CD4-positive, alpha-beta T cell treated with Interleukin-6 at 100 ng/mL for 8 hours (primary cell): ENCODE data around the gene DSCAML1.
"Not testable (repeated sequence)": the region's sequence is repeated elsewhere in the genome, so short reads cannot be mapped to it uniquely, and the experiment has no call there.

Experiments
- DNase-seq: peaks from one replicate; pipeline ENCODE4 v3.0.0-alpha.2; 2020; ENCODE audit warnings: mixed read lengths, low spot score

The DSCAML1 gene

GRCh38 chr11:117794772-117795629, 2.0 kb downstream of the DSCAML1 start:
- no peak for DNase-seq

GRCh38 chr11:117794135-117794534, 2.9 kb downstream of the DSCAML1 start:
- DNase-seq = no peak

- DNase-seq = no peak
Observed at GRCh38 chr11:117793583-117793982, 3.4 kb downstream of the DSCAML1 start.

- no peak for DNase-seq
Observed at GRCh38 chr11:117792992-117793391, 4.0 kb downstream of the DSCAML1 start.

- no peak for DNase-seq
Observed at GRCh38 chr11:117792241-117792640, 4.8 kb downstream of the DSCAML1 start.

- no peak for DNase-seq
Observed at GRCh38 chr11:117790279-117790678, 6.7 kb downstream of the DSCAML1 start.

- no peak for DNase-seq
Observed at GRCh38 chr11:117789241-117789640, 7.8 kb downstream of the DSCAML1 start.

- DNase-seq = no peak
Observed at GRCh38 chr11:117786135-117786870, 10.7 kb downstream of the DSCAML1 start.

GRCh38 chr11:117782101-117782500, 14.9 kb downstream of the DSCAML1 start:
- no peak for DNase-seq

- DNase-seq = no peak
Observed at GRCh38 chr11:117781627-117782026, 15.4 kb downstream of the DSCAML1 start.

- DNase-seq = no peak
Observed at GRCh38 chr11:117780456-117780855, 16.6 kb downstream of the DSCAML1 start.

GRCh38 chr11:117774553-117774952, 22.5 kb downstream of the DSCAML1 start:
- DNase-seq = no peak

GRCh38 chr11:117772360-117772759, 24.7 kb downstream of the DSCAML1 start:
- no peak for DNase-seq

GRCh38 chr11:117771841-117772240, 25.2 kb downstream of the DSCAML1 start:
- DNase-seq = no peak

GRCh38 chr11:117771197-117771596, 25.8 kb downstream of the DSCAML1 start:
- DNase-seq = no peak

- DNase-seq = no peak
Observed at GRCh38 chr11:117770061-117770460, 27.0 kb downstream of the DSCAML1 start.

- no peak for DNase-seq
Observed at GRCh38 chr11:117769533-117769932, 27.5 kb downstream of the DSCAML1 start.

- DNase-seq = no peak
Observed at GRCh38 chr11:117768506-117768905, 28.5 kb downstream of the DSCAML1 start.

- DNase-seq = no peak
Observed at GRCh38 chr11:117767071-117767470, 29.9 kb downstream of the DSCAML1 start.

GRCh38 chr11:117766576-117766975, 30.4 kb downstream of the DSCAML1 start:
- no peak for DNase-seq

- no peak for DNase-seq
Observed at GRCh38 chr11:117766026-117766425, 31.0 kb downstream of the DSCAML1 start.

GRCh38 chr11:117765068-117765467, 31.9 kb downstream of the DSCAML1 start:
- no peak for DNase-seq

GRCh38 chr11:117763465-117763864, 33.6 kb downstream of the DSCAML1 start:
- DNase-seq = not testable (repeated sequence)
